GM18505 (cell line): Measurements from ENCODE around the gene RPL31.
"Not testable (repeated sequence)": the region's sequence is repeated elsewhere in the genome, so short reads cannot be mapped to it uniquely, and the experiment has no call there.

Experiments
- ATAC-seq: cut with Tn5 transposase; IDR thresholded peaks from one replicate; pipeline ENCODE4 v1.9.1; 2021; ENCODE audit not compliant: unreplicated experiment
- POLR2A ChIP-seq: IDR thresholded peaks from 4 replicates; pipeline ENCODE4 v1.6.1; 2011; ENCODE audit warnings: borderline replicate concordance; ENCODE audit not compliant: insufficient read depth, insufficient read length; ENCODE audit errors: extremely low read depth

RPL31 gene

GRCh38 chr2:101036562-101036961, 34.5 kb downstream of the RPL31 start:
- ATAC-seq = no peak
- no peak for TF ChIP-seq POLR2A

DNA sequence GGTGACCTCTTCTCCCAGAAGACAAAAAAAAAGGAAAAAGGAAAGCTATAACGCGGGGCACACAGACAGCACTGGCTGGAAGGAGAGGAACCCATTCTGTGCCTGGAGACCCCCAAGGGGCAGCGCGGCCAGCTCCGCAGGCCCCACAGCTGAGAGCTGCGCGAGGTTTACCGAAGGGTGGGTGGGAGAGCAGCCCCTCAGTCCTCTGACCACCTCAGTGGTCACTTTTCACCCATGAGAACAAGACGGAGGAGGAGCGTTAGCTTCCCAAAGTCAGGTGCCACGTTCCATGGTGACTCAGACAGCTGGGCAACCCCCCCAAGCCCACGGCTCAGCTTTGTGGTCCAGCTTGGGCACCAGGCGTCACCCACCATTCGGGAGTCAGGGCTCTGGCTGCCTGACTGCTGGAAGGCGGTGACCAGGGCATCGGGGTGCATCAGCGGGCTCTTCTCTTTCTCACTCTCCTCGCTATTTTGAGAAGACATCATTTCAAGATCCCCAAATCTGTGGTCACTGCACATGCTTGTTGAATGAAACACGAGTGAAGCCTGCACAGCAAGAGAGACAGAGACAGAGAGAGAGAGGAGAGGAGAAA, 35.2 kb downstream of the RPL31 start:
- TF ChIP-seq POLR2A = no peak
- no peak for ATAC-seq

GRCh38 chr2:101038455-101039255, 36.6 kb downstream of the RPL31 start:
- TF ChIP-seq POLR2A = no peak
- ATAC-seq = no peak

GRCh38 chr2:101040072-101040471, 38.0 kb downstream of the RPL31 start:
- no peak for TF ChIP-seq POLR2A
- no peak for ATAC-seq

- no peak for TF ChIP-seq POLR2A
Measured at GRCh38 chr2:101040761-101041160, 38.7 kb downstream of the RPL31 start.

GRCh38 chr2:101041413-101041812, 39.3 kb downstream of the RPL31 start:
- TF ChIP-seq POLR2A = no peak
- ATAC-seq = no peak

More at GRCh38 chr2:101040761-101041160, 38.7 kb downstream of the RPL31 start:
- no peak for ATAC-seq

DNA sequence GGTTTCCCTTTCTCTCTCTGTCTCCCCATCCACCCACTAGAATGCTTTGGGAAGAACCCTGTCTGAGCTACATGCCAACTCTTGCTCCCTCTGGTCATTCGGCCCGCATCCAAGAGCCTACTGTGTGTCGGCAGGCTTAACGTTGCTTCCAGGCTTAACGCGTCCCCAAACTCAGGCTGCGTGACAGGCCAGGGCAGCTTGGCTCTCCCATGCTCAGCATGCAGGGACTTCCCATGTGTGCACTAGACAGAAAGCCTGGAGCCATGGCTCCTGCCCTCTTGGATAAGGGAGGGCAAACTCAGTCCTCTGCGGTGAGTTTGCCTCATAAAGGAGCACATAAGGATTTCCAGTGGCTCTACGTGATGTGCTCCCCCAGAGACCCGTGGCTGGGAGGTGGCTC, 43.2 kb downstream of the RPL31 start:
- TF ChIP-seq POLR2A = no peak
- ATAC-seq = no peak

DNA sequence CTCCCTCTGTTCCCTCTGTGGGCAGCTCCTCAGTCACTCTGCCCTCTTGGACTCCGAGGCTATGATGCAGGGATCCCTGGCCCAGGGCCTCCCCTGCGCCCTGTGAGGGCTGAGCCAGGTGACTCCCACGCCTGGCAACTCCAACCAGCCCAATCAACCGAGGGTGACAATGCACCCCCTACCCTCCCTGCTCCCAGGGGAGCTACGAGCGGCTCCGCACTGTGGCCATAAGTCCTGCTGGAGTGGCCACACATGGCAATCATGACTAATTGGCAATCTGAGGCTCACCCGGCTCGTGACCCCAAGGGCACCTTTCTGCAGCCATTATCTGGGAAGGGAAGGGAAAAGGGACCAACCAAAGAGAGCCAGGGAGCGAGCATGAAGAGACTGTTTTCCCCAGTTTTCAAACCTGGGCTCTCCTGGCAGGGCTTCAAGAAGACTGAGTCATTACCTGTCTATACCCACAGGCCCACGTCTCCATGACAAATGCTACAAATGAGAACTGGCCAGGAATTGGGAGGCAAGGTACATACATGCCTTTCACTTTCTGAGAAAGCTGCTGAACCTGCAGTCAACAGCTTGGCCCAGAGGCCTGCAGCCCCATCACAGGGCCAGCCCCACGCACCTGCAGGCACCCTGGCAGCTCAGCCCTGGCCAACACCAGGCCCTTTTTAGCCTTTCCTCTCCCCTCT, 45.1 kb downstream of the RPL31 start:
- ATAC-seq = no peak
- no peak for TF ChIP-seq POLR2A

GRCh38 chr2:101047774-101048173, 45.7 kb downstream of the RPL31 start:
- no peak for TF ChIP-seq POLR2A
- ATAC-seq = no peak

GRCh38 chr2:101048756-101049155, 46.7 kb downstream of the RPL31 start:
- TF ChIP-seq POLR2A = no peak
- no peak for ATAC-seq

DNA sequence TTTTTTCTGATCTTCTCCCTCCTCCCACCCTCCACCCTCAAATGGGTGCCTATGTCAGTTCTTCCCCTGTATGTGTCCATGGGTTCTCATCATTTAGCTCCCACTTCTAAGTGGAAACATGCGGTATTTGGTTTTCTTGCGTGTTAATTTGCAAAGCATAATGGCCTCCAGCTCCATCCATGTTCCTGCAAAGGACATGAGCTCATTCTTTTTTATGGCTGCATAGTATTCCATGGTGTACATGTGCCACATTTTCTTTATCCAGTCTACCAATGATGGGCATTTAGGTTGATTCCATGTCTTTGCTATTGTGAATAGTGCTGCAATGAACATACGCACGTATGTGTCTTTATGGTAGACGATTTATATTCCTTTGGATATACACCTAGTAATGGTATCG, 48.8 kb downstream of the RPL31 start:
- not testable (repeated sequence) for ATAC-seq

DNA sequence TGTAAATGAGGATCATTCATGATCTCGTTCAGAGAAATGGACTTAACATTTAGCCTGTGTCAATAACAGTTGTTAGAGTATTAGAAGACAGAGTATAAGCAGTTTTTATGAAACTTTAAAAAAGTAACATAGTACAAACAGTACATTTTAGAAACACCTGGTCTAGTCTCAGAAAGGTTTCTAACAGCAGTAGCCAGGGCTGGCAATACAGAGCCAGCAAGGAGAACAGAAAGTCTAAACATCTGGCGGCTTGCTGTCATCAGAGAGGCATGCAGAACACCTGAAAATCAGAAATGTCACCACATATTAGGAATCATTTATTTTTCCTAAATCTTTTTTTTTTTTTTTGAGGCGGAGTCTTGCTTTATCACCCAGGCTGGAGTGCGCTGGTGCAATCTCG, 50.1 kb downstream of the RPL31 start:
- no peak for TF ChIP-seq POLR2A
- no peak for ATAC-seq

- ATAC-seq = no peak
- TF ChIP-seq POLR2A = no peak
Measured at GRCh38 chr2:101053117-101053516, 51.0 kb downstream of the RPL31 start.
